Activated CD8-positive, alpha-beta memory T cell treated with anti-CD3 and anti-CD28 coated beads, Interleukin-2, amount 50 U/mL, for 4 hours (primary cell): ENCODE measurements around the gene SPATA20.

Experiments
- DNase-seq: peaks from one replicate; pipeline ENCODE4 v3.0.0-alpha.2; 2020

The SPATA20 gene

DNA sequence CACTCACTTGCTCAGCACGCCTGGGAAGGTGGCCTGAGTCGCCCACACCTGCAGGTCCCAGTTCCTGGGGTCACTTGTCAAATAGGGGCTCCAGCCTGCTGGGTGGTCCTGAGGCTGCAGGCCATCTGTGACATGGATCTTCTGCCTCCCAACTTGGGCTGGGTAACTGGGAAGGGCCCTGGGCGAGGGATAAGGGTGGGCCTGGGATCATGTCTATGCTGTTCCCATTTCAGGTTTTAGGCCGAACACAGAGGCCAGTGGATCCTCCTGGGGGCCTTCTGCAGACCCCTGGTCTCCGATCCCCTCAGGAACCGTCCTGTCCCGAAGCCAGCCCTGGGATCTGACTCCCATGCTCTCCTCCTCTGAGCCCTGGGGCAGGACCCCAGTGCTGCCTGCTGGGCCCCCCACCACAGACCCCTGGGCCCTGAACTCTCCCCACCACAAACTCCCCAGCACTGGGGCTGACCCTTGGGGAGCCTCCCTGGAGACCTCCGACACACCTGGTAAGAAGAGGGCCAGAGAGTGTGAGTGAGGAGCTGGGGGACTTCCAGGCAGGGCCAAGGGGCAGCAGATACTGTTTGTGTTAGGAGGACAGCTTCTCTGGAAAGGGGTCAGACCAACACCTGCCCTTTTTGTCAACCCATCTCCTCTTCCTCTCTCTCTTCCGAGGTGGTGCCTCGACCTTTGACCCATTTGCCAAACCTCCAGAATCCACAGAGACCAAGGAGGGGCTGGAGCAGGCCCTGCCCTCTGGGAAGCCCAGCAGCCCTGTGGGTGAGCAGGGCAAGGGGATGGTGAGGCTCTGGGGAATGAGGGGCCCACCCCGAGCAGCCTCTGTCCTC, 6.2 kb upstream of the SPATA20 start:
- DNase-seq: no peak

GRCh38 chr17:50541402-50541715, 5.6 kb upstream of the SPATA20 start:
- no peak for DNase-seq

DNA sequence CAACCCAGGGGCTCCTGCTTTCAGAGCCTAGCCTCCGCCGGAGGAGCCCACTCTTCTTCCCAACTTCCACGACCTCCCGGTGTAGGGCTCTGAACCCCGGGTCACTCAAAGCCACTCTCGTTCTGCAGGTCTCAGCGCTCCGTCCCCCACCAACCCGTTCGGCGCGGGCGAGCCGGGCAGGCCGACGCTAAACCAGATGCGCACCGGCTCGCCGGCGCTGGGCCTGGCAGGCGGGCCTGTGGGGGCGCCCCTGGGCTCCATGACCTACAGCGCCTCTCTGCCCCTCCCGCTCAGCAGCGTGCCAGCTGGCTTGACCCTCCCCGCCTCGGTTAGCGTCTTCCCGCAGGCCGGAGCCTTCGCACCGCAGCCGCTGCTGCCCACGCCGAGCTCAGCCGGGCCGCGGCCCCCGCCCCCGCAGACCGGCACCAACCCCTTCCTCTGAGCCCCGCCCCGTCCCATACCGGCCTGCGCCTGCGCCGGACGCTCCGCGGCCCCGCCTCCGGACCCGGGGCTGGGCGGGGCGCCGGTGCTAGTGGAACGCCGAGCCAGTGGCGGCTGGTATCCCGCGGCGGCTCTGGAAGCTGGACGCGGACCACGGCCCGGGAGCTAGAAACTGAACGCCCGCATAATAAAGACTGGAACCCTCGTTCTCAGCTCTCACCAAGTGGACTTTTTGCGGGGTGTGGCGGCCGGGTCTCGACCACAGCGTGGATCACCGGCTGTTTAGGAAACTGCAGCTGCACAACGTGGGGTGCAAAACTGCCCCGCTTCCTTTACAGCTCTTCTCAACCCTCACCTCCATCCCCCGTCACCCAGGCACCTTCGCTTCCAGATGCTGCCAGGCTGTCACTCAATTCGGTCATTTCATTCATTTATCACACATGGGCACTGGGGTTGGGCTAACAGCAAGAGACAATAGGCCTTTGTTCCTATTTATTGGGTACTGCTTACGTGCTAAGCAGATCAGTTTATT, 5.0 kb upstream of the SPATA20 start:
- peak; percentile 84 for DNase-seq

DNA sequence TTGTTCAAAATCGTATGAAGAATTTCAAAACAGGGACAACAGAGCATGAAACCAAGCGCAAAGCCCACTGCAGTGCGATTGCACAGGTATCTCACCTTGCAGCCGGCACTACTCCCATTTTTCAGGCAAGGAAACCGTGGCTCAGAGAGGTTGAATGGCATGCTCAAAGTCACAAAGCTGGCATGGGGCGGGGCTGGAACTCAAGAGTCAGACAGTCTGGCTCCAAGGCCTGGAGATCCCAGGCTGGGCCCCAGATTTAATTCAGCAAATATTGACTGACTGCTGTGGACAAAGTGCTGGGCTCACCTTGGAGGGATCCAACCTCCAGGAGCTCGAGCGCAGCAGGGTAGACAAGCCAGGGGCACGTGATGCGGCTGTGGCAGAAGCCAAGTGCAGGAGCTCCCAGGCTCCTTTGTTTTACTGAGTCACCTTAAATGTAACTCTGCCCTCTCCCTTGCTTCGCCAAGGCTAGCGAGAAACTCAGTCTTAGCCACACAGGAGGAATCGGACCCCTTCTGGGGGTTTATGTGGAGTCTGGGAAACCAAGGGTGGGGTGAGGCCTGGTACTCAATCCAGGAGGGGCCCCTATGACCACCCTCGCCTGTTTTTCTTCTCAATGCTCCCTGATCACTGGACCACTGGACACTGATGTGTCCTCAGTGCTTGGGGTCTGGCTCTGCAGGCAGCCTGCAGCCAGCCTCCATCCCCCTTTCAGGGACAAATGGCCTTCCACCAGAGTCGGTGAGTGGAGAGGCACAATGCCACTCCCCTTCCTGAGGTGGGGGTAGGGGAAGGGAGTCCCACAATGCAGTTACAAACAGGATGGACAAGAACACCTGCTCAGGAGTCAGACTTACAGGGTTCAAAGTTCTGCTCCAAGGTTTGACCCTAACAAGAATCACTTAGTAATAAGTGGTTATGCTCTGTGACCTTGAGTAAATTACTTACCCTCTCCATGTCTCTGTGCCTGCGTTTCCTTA, 3.9 kb upstream of the SPATA20 start:
- DNase-seq: no peak

DNA sequence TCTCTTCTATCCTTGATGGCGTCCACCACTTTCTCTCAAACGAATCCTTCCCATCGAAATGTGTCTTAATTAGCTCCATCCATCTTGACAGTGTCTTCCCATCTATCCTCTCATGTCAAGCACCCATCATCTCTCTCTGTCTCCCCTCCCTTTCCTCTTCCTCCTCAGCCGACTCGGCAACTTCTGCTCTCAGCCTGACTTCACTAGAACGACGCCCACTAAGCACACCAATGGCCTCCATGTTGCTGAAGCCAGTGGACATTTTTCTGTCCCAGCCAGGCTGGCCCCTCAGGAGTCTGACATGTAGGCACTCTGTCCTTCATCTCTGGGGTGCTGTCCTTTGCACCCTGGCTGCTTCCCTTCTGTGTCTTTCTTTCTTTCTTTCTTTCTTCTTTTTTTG, 2.5 kb upstream of the SPATA20 start:
- no peak for DNase-seq

DNA sequence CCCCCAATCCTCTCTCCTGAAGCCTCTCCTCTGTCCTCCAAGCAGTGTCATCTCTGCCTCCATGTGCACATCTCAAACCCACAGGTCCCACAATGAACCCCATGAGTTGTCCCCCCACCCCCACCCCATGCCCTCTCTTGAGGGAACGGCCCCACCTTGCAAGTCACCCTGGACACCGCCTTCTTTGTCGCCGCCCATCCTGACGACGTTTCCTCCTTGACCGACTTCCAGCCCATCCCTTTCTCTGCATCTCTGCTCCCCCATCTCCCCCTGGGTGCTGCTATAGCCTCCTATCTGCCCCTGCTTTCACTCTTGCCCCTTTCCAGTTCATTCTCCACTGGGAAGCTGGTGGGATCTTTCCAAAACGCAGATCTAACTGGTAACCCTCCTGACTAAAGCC, 1.7 kb upstream of the SPATA20 start:
- no peak for DNase-seq

GRCh38 chr17:50546701-50547034, 306 bp upstream of the SPATA20 start:
- no peak for DNase-seq

- DNase-seq: no peak
Observed at GRCh38 chr17:50547736-50548083, 736 bp downstream of the SPATA20 start.

GRCh38 chr17:50548831-50549230, 1.9 kb downstream of the SPATA20 start:
- DNase-seq: no peak

- DNase-seq: no peak
Observed at GRCh38 chr17:50549256-50549941, 2.4 kb downstream of the SPATA20 start.

GRCh38 chr17:50549969-50550368, 3.0 kb downstream of the SPATA20 start:
- DNase-seq: no peak

DNA sequence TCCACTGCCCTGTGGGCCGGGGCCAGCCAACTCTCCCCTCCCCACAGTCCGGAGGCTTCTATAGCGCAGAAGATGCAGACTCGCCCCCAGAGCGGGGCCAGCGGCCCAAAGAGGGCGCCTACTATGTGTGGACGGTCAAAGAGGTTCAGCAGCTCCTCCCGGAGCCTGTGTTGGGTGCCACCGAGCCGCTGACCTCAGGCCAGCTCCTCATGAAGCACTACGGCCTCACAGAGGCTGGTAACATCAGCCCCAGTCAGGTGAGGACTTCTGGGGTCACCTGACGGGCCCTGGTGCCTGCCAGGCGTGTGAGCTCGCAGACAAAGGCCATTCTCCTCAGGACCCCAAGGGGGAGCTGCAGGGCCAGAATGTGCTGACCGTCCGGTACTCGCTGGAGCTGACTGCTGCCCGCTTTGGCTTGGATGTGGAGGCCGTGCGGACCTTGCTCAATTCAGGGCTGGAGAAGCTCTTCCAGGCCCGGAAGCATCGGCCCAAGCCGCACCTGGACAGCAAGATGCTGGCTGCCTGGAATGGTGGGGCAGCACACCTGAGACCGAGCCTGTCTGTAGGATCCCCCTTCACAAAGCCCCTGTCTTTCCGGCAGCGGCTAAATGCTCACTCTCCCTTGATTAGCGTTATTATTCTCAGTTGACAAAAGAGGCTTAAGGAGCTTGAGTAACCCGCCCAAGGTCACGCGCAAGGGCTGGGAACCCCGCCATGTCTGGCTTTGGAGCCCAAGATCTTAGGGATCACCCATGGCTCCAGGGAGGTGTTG, 3.9 kb downstream of the SPATA20 start:
- no peak for DNase-seq

GRCh38 chr17:50551433-50551815, 4.5 kb downstream of the SPATA20 start:
- DNase-seq: no peak

DNA sequence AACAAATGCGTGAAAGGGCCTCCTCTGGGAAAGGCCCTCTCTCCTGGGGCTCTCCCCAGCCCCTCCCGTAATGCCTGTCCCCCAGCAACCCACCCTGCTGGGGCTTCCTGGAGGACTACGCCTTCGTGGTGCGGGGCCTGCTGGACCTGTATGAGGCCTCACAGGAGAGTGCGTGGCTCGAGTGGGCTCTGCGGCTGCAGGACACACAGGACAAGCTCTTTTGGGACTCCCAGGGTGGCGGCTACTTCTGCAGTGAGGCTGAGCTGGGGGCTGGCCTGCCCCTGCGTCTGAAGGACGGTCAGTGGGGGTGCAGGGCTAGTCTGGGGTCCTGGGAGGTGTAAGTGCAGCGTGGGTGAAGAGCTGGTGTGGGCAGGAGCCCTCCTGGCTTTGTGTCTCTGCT, 4.9 kb downstream of the SPATA20 start:
- DNase-seq: no peak

DNA sequence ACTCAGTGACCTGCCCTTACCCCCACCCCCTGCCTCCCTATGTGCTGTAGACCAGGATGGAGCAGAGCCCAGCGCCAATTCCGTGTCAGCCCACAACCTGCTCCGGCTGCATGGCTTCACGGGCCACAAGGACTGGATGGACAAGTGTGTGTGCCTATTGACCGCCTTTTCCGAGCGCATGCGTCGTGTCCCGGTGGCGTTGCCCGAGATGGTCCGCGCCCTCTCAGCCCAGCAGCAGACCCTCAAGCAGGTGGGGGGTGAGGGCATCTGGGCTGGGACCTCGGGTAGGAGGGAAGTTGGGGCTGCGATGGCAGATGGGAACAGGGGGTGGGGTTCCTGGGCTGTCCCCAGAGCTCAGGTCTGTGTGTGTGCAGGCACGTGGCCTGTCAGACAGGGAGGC, 7.2 kb downstream of the SPATA20 start:
- no peak for DNase-seq

DNA sequence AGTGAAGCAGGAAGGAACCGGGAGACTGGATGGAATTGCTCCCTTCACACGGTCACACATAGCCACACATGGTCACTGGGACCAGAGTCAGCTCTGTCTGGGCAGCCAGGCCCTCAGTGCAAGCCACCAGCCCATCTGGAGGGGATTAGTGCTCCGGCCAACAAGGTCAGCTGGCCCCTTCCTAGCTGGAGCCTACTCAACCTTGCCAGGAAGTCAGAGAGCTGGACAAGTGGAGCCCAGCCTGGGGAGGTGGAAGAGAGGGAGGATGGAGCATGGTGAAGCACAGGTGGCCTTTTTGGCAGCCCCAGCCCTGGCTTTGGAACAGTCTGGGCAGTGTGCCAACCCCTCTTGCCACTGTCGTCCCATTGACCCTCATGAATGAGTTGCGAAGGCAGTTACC, 9.8 kb downstream of the SPATA20 start:
- DNase-seq: no peak

DNA sequence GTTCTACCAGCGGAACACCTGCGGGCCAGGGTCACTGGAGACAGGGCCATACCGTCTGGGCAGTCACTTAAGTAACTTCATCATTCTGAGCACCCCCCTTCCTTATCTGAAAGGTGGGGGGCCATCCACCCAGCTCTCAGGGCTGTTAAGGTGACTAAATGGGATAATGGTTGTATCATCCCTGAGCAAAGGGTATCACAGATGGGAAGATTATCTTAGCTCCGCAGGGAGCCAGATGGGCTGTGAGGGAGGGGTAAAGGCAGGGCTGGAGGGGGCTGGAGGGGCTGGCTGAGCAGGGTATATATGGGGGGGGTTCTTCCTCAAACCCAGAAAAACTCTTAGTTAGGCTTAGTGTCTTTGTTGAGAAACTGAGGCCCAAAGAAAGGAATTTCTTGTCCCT, 10.7 kb downstream of the SPATA20 start:
- no peak for DNase-seq

- no peak for DNase-seq
Observed at GRCh38 chr17:50558091-50558490, 11.1 kb downstream of the SPATA20 start.

DNA sequence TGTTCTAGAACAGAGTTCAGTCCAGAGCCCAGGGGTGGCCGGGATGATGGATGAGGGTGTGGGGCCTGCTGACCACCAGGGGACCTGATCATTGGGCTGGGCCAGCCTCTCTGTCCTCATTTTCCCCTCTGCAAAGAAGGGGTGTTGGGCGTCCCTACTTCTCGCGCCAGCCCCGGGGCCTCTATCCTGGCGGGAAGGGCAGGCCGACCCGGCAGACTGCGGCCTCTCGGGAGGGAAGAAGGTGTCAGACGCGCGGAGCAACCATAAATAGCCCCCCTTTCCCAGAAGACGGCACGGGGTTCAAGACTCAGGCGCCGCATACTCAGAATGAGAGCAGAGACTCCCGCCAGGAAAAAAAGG, 11.6 kb downstream of the SPATA20 start:
- no peak for DNase-seq

DNA sequence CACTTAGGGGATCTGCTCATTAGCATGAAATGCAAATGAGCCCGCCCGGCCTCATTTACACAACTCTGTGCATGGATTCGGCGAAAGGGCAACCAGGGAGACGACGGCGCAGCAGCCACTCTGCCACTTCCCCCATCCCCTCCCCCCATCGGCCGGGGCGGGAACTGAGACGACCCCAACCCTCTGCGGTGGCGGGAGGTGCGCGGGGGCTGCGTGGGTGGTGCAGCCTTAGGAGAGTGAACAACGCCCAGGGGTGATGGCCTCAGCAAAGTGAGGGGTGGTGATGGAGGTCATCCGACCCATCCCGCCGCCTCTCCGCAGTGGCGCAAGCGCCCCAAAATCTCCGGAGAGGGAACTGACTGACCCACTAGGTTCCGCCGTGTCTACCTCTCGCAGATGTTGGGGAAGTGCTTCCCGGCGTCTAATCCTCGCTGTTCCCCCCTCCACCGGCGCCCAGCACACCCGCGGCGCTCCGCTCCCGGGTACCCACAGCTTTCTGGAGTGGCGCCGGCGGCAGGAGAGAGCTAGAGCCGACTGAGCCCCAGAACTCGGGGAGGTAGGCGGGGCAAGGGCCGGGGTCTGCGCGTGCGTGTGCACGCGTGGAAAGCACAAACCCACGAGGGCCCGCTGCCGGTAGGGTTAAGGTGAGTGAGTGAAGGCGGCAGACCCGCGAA, 12.1 kb downstream of the SPATA20 start:
- DNase-seq: no peak

DNA sequence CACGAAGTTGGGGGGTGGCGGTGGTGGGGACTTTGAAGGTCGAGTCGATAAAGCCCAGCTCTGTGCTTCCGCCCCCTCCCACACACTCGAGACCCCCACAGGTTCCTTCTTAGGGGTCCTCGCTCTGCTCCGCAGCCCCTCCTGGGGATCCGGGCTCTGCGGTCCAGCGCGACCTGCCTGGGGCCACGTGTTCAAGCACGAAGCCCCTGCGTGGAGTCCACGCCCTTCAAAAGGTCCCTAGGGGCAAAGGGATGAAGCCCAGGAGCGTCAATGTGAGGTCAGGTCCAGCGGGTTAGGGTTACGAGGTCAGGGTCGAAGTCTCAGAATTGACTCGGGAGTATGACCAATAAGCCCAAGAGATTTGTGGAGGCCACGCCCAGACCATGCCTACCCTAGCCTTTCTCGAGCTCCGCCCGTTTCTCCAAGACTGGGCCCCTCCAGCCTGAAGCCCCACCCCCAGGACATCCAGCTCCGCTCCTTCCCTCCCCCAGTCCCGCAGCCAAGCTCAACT, 12.8 kb downstream of the SPATA20 start:
- no peak for DNase-seq
